ENCODE results near the gene FLNC.

Gene FLNC

GRCh38 chr7:128856001-128856718, 26.0 kb downstream of the FLNC start:
- no peak overlapping the region for H3K4me3 ChIP-seq (ENCODE audit: low read depth, low read length)
- DNase-seq (ENCODE audit: low read depth), result no peak

GRCh38 chr7:128858380-128859231, 28.4 kb downstream of the FLNC start:
- no peak for DNase-seq (ENCODE audit: low read depth)
- no peak overlapping the region for H3K4me3 ChIP-seq (ENCODE audit: low read depth, low read length)

- DNase-seq (ENCODE audit: low read depth), result no peak
- H3K4me3 ChIP-seq (ENCODE audit: low read depth, low read length), result no peak overlapping the region
Observed at GRCh38 chr7:128859232-128860157, 29.3 kb downstream of the FLNC start.

GRCh38 chr7:128860158-128861073, 30.2 kb downstream of the FLNC start:
- H3K4me3 ChIP-seq (ENCODE audit: low read depth, low read length), result no peak overlapping the region
- peak; percentile 28 for DNase-seq (ENCODE audit: low read depth)

GRCh38 chr7:128861957-128862570, 31.9 kb downstream of the FLNC start:
- DNase-seq (ENCODE audit: low read depth), result no peak
- H3K4me3 ChIP-seq (ENCODE audit: low read depth, low read length), result peak overlapping the region; percentile 61

GRCh38 chr7:128862571-128863432, 32.6 kb downstream of the FLNC start, which contains the start of gene ATP6V1F:
ATP6V1F (plus strand) TSS chr7:128862856; CDS start chr7:128862905, 49 bp downstream.
- DNase-seq (ENCODE audit: low read depth), result peak; percentile 90

GRCh38 chr7:128863433-128863989, 33.3 kb downstream of the FLNC start:
- H3K4me3 ChIP-seq (ENCODE audit: low read depth, low read length), result peak overlapping the region; percentile 61
- DNase-seq (ENCODE audit: low read depth), result peak; percentile 35

More at GRCh38 chr7:128862571-128863432, 32.6 kb downstream of the FLNC start, which contains the start of gene ATP6V1F:
- H3K4me3 ChIP-seq (ENCODE audit: low read depth, low read length), result peak within 1 kb of the TSS; percentile 61

GRCh38 chr7:128865303-128865702, 35.1 kb downstream of the FLNC start:
- DNase-seq (ENCODE audit: low read depth), result no peak
- no peak overlapping the region for H3K4me3 ChIP-seq (ENCODE audit: low read depth, low read length)

- no peak overlapping the region for H3K4me3 ChIP-seq (ENCODE audit: low read depth, low read length)
- no peak for DNase-seq (ENCODE audit: low read depth)
Observed at GRCh38 chr7:128865996-128866877, 36.0 kb downstream of the FLNC start.

- no peak for DNase-seq (ENCODE audit: low read depth)
- no peak overlapping the region for H3K4me3 ChIP-seq (ENCODE audit: low read depth, low read length)
Observed at GRCh38 chr7:128867241-128867640, 37.0 kb downstream of the FLNC start.

GRCh38 chr7:128867842-128868623, 37.8 kb downstream of the FLNC start:
- no peak overlapping the region for H3K4me3 ChIP-seq (ENCODE audit: low read depth, low read length)
- DNase-seq (ENCODE audit: low read depth), result no peak

GRCh38 chr7:128868624-128869137, 38.5 kb downstream of the FLNC start:
- H3K4me3 ChIP-seq (ENCODE audit: low read depth, low read length), result peak overlapping the region; percentile 50
- DNase-seq (ENCODE audit: low read depth), result no peak

- H3K4me3 ChIP-seq (ENCODE audit: low read depth, low read length), result peak overlapping the region; percentile 50
- no peak for DNase-seq (ENCODE audit: low read depth)
Observed at GRCh38 chr7:128869138-128869943, 39.1 kb downstream of the FLNC start.

- H3K4me3 ChIP-seq (ENCODE audit: low read depth, low read length), result peak overlapping the region; percentile 50
- no peak for DNase-seq (ENCODE audit: low read depth)
Observed at GRCh38 chr7:128869944-128870285, 39.7 kb downstream of the FLNC start.

Data from skeletal muscle cell (primary cell).